DND-41 (cell line): Measurements from ENCODE around the gene MYG1.

Experiments
- EZH2 ChIP-seq: IDR thresholded peaks from 3 replicates; pipeline ENCODE4 v1.6.1; 2012; ENCODE audit warnings: borderline replicate concordance, low read depth, mild to moderate bottlenecking, moderate library complexity, low read length, inconsistent platforms; ENCODE audit not compliant: severe bottlenecking
- TF ChIP-seq, protein P1 (sequence below): IDR thresholded peaks from 2 replicates; pipeline ENCODE4 v1.5.1; 2012; ENCODE audit warnings: borderline replicate concordance, low read length, moderate library complexity, mild to moderate bottlenecking; ENCODE audit not compliant: poor library complexity, severe bottlenecking; ENCODE audit errors: extremely low read depth

DNA sequence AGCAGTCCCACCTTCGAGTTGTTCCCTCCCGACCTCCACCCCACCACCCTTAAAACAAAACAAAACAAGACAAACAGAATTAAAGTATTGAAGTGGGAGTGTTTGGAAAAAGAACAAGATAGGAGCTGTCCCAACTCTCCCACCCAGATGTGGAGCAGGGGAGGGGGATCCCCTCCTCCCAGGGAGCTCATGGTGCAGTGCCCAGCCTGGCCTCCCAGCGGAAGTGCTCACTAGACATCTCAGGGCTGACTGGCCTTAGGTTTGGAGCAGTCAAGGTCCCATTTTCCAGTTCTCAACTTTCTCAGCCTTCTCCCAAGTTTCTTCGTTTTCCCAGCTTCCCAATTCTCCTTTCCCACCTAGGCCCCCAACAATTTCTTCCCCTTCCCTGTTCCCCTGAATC is 33.8 kb downstream of the MYG1 start:
- TF ChIP-seq, protein P1, sequence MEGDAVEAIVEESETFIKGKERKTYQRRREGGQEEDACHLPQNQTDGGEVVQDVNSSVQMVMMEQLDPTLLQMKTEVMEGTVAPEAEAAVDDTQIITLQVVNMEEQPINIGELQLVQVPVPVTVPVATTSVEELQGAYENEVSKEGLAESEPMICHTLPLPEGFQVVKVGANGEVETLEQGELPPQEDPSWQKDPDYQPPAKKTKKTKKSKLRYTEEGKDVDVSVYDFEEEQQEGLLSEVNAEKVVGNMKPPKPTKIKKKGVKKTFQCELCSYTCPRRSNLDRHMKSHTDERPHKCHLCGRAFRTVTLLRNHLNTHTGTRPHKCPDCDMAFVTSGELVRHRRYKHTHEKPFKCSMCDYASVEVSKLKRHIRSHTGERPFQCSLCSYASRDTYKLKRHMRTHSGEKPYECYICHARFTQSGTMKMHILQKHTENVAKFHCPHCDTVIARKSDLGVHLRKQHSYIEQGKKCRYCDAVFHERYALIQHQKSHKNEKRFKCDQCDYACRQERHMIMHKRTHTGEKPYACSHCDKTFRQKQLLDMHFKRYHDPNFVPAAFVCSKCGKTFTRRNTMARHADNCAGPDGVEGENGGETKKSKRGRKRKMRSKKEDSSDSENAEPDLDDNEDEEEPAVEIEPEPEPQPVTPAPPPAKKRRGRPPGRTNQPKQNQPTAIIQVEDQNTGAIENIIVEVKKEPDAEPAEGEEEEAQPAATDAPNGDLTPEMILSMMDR: no peak
- no peak for TF ChIP-seq EZH2
